ENCODE results near the gene TLR9.

TLR9 gene

GRCh38 chr3:52231502-52232278, 6.2 kb upstream of the TLR9 start:
- peak; percentile 85 for DNase-seq (ENCODE audit: low spot score)

GRCh38 chr3:52230889-52231499, 5.5 kb upstream of the TLR9 start:
- no peak for DNase-seq (ENCODE audit: low spot score)

DNA sequence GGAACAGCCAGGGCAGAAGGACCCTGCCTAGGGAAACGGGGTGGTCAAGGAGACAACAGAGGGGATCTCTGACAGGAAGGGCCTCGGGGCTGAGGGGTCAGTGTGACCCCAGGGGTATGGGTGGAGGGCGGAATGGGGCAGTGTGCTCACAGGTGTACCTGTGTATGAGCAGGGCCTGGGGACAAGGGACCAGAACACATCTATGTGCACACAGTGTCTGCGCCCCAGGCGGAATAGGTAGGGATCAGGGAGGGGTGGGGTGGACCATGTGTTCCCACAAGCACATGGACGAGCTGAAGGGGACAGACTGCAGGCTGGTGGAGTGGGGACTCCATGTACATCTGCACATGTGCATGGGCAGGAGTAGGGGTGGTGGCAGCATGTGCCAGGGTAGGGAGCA, 5.0 kb upstream of the TLR9 start:
- DNase-seq (ENCODE audit: low spot score), result no peak

DNA sequence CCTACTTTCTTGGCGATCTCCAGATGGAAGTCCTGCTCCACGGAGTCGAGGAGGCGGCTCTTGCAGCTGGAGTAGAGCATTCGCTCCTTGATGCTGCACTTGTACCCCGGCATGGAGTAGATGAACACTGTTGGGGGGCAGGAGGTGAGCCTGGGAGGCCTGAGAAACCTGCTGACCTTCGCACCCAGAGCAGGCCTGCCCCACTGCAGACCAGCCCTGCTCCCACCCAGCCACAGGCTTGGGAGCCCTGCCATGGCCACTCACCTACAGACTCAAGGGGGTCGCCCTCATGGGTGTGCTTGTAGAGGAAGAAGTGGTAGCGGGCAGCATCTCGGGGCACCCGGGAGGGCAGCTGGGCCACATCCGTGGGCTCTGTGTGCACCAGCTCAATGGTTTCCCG, 4.2 kb upstream of the TLR9 start:
- no peak for DNase-seq (ENCODE audit: low spot score)

- no peak for DNase-seq (ENCODE audit: low spot score)
Observed at GRCh38 chr3:52228751-52229291, 3.4 kb upstream of the TLR9 start.

GRCh38 chr3:52228266-52228665, 2.8 kb upstream of the TLR9 start:
- no peak for DNase-seq (ENCODE audit: low spot score)

GRCh38 chr3:52227766-52228165, 2.3 kb upstream of the TLR9 start:
- DNase-seq (ENCODE audit: low spot score), result no peak

- DNase-seq (ENCODE audit: low spot score), result no peak
Observed at GRCh38 chr3:52227117-52227516, 1.7 kb upstream of the TLR9 start.

DNA sequence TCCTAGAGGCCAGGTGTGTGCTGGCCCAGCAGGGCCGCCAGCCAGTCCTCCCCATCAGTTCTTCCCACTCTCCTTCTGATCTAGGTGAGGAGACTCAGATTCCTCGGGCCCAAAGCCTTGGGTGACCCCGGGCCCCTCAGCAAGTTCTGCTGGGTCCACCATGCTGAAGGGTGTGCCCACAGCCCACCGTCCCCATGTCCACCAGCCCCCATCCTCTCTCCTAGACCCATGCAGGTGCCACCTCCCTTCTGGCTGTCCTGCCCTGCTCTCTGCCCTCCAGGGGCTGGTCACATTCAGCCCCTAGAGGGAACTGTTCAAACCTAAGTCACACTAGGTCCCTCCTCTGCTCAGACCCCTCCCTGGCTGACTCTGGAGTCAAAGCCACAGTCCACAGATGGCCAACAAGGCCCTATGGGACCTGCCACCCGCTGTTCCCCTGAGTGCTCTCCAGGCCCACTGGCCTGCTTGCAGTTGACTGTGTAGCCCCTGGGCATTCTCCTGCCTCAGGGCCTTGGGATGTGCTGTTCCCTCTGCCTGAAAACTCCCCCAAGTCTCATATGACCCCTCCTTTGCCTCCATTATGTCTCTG, 878 bp upstream of the TLR9 start:
- DNase-seq (ENCODE audit: low spot score), result no peak

- DNase-seq (ENCODE audit: low spot score), result no peak
Observed at GRCh38 chr3:52223449-52224408, 1.7 kb downstream of the TLR9 start.

- DNase-seq (ENCODE audit: low spot score), result no peak
Observed at GRCh38 chr3:52222319-52223221, 2.9 kb downstream of the TLR9 start.

- DNase-seq (ENCODE audit: low spot score), result no peak
Observed at GRCh38 chr3:52221563-52222318, 3.7 kb downstream of the TLR9 start.

DNA sequence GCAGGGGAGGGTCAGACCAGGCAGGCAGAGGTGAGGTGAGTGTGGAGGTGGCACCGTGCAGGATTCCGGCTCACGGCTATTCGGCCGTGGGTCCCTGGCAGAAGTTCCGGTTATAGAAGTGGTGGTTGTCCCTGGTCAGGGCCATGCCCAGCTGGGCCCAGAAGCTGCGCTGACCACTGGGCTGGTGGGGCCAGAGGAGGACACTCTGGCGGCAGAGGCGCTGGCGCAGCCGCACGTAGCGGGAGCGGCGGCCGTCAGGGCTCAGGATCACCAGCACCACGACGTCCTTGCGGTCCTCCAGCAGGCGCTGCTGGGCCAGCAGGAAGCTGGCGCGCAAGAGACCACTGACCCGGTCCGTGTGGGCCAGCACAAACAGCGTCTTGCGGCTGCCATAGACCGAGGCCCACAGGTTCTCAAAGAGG, 4.3 kb downstream of the TLR9 start:
- no peak for DNase-seq (ENCODE audit: low spot score)

DNA sequence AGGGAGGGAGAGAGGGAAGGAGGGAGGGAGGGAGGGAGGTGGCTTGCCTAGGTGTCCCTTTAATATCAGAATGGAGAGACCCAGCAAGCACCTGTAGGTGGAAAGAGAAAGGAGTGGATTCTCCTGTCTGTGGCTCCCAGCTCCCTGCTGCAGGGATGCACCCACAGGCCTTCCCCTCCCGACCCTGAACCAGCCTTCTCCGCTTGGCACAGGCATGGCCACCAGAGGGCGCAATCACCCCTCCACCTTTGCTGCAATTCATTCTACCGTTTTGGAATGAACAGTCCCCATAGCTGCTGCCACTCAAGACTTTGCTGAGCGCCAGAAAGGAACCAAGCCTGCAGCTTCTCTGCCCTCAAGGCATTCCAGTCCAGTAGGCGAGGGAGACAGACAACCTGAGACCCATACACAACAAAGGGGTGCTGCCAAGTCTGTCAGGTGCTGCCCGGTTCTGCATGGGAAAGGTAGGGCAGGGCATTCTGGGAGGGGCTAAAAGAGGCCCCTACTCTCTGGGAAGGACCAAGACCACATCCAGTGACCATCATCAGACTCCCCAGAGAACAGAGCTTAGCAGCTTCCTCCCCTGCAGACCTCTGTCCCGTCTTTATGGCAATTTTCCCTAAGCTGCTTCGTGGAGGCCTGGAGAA, 4.9 kb downstream of the TLR9 start:
- peak; percentile 90 for DNase-seq (ENCODE audit: low spot score)

DNA sequence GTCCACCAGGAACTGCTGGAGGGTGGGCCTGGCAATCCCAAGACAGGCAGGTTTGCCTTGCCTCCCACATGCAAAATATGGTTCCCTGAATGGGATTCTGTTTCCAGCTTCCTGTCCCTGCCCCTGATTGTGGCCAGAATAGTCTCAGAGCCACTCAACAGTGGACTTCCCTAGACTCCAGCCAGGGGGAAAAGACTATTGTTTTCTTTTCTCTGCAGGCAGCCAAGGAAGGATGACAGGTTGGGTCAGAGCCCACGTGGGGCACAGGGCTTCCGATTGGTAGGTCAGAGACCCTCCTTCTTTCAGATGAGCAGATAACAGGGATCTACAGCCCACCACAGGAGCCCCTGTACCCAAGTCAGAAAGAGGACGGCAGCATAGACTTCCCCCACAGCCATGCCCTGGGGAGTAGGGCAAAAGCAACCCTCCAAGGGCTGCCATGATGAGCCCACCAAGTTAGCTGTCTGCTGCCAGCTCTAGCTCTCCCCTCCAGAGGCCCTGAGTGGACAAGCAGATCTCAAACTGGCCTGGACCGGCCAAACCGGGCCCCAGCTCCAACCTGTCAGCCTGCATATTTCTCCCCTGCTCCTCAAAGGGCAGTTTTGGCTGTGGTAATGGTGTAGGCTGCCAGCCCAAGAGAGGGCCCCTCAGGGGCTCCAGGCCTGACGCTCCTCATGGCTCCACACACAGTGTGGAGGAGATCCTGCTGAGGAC, 6.4 kb downstream of the TLR9 start:
- DNase-seq (ENCODE audit: low spot score), result no peak

DNA sequence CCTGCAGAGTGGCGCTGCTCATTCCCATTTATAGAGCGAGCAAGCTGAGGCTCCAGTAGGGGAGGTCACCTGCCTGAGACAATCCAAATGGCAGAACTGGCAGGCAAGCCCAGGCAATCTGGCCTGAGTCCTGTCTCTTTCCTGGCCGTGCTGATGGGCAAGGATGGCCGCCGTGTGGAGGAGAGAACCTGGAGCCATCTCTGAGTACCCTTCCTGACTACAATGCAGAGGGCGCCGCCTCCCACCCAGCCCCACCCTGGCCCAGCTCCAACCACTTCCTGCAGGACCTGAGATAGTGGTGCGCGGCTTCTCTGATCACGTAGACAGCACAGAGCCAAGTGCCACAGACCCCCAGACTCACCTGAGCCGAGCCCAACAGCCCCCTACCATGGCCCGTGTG, 7.0 kb downstream of the TLR9 start:
- no peak for DNase-seq (ENCODE audit: low spot score)

DNA sequence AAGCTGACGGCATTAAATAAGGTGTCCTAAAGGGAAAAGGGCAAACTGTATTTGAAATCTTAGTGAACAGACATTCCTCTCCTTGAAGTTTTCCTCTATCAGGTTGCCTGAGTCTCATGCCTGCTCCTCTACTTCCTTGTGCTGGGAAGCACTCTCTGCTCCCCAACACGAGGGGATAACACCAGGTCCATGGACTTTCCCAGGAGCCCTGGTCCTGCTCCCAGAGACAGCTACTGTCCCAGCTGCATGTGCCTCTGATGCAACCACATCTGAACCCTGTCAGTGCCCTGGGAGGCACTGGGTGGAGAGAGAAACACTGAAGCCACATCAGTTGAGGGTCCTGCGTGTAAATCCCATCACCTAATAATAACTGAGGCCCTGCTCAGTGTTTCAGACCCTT, 7.4 kb downstream of the TLR9 start:
- DNase-seq (ENCODE audit: low spot score), result no peak

DNA sequence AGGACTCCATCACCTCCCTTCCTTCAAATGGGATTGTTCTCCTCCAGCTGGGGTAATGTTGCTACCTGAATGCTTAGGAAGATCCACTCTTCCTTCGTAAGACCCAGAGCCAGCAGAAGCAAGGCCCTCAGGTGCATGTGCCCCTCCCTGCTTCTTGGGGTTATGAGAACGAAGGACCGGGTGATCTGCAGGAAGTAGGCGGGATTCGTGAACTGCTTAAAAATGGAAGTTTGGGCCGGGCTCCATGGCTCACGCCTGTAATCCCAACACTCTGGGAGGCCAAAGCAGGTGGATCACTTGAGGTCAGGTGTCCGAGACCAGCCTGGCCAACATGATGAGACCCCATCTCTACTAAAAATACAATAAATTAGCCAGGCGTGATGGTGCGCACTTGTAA, 8.0 kb downstream of the TLR9 start:
- no peak for DNase-seq (ENCODE audit: low spot score)

Measured in GM03348 (cell line).